ENCODE measurements around the gene ATIC.

ATIC gene

GRCh38 chr2:215399067-215399716 is 87.3 kb downstream of the ATIC start:
- no peak for DNase-seq (ENCODE audit: low spot score)
